AG08395 (cell line): ENCODE measurements around the gene ATP5F1D.

Experiments
- DNase-seq: peaks from one replicate; pipeline ENCODE4 v3.0.0; 2012; ENCODE audit warnings: mixed read lengths, low spot score

The ATP5F1D gene

DNA sequence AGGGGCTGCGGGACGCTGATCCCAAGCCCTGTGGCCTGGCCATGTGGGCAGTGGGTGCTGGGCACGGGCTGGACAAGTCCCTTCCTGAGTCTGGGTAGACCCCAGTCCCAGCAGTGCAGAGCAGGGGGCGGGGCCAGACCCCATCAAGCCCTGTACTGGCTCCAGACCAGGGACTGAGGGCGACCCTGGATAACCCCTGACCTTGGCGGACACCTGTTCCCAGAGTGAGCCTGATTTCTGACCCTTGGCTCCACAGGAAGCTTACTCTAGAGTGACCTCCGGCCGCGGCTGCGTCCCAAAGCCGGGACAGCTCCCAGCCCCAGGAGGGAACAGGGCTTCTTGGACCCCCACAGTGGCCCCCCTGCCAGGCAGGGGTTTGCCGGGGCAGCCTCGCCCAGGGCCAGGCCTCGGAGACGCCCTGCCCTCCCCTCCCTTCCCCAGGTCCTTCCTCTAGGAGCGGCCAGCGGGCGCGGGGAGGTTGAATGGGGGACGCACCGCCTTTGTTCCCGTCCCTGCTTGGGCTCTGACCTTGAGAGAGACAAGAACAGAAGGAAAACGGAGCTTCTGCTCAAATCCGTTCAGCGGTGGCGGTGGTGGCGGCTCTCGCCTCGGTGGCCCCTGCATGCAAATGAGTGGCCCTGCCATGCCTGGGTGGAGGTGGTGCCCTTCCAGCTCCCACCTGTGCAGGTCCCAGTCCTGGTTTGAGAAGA is 41.8 kb downstream of the ATP5F1D start:
- no peak for DNase-seq

DNA sequence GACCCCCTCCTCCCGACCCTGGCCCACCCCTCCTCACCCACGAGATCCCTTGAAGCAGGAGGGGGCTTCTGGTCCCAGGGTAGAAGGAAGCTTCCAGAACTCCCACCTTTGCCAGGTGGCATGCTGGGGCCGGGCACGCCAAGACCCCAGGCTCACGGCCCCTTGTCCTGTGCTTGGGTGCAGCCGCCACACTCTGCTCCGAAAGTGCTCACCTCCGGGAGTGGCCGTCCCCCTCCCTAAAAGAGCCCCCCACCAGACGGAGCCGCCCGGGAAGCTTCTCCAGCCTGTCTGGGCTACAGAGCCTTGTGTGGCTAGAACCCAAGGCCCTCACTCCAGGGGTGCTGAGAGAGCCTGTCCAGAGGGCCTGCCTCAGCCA is 42.4 kb downstream of the ATP5F1D start:
- DNase-seq = no peak

DNA sequence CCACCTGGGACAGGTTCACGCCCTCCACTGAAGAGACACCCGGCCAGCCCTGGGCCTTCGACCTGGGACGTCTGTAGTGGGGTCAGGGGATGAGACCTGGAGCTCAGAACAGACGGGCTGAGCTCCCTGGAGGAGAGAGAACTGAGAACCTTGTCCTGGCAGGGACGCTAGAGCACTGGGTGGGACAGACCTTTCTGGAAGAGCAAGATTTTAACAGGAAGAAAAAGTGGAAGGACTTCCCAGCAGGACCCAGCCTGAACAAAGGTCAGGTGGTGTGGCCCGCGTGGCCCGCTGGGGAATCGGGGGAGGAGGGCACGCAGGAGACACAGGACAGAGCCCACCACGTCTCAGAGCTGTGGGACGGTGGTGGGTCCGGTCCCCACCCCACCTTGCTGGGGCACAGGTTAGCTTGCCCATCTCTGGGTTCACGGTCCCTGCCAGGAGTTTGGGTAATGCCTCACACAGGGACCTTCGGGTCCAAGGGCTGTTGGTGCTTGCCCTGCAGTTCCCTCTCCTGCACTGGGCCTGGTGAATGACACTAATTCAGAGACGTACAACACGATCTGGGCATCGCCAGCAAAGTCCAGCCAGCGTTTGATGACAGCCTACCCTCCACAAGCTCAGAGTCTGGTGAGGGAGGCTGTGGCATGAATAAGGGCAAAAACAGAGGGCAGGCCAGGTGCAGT is 42.9 kb downstream of the ATP5F1D start:
- no peak for DNase-seq

DNA sequence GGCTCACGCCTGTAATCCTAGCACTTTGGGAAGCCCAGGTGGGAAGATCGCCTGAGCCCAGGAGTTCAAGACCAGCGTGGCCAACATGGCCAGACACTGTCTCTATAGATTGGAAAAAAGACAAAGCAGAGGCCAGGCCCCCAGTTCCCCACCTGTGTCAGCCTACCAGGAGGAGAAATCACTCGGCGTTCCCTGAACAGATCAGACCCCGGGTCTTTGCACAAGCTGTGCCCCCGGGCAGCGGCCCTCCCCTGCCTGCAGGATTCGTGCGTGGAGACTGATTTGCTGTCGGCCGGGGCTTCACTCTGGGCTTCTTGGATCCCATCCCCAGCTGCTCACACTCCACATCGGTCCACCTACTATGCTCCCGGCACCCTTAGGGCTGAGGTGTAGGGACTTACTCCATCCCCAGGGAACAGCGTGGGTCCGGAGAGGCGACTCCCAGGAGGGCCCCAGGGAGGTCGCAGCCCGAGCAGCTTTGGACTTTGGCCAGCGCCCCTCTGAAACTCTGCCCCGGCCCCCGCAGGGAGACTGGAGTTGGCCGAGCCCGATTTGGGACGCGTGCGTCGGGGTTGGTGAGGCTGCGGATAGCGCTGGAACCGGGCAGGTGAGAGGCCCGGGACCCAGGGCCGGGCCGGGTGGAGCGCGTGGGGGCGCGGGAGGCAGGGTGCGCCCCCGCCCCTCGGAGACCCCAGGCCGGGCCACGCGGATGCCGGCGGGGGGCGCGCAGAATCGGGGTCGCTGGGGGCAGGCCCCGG is 43.6 kb downstream of the ATP5F1D start:
- no peak for DNase-seq

DNA sequence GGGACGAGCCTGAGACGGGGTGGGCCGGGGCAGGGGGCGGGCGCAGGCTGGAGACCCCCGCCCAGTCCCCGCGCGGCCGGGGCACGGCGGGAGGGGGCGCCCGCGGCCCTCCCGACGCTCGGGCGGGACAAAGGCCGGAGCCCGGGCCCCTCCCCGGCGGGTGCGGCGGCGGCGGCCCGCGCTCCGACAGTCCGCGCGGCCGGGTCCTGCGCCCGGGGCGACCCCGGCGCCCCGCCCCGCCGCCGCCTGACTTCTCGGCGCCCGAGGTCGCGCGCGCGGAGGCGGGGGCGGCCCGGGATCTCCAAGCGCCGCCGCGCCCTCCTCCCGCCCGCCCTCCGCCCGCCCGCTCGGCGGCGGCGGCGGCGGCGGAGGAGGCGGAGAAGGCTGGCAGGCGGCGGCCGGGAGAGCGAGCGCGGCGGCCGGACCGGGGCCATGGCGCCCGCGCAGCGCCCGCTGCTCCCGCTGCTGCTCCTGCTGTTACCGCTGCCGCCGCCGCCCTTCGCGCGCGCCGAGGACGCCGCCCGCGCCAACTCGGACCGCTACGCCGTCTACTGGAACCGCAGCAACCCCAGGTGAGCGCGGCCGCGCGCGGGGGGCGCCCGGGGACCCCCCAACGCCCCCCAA is 44.3 kb downstream of the ATP5F1D start, which contains the start of gene EFNA2:
EFNA2 (plus strand) TSS at position 137 of the 624 bp plus-strand sequence; CDS start at position 433, 296 bp downstream.
- no peak for DNase-seq

DNA sequence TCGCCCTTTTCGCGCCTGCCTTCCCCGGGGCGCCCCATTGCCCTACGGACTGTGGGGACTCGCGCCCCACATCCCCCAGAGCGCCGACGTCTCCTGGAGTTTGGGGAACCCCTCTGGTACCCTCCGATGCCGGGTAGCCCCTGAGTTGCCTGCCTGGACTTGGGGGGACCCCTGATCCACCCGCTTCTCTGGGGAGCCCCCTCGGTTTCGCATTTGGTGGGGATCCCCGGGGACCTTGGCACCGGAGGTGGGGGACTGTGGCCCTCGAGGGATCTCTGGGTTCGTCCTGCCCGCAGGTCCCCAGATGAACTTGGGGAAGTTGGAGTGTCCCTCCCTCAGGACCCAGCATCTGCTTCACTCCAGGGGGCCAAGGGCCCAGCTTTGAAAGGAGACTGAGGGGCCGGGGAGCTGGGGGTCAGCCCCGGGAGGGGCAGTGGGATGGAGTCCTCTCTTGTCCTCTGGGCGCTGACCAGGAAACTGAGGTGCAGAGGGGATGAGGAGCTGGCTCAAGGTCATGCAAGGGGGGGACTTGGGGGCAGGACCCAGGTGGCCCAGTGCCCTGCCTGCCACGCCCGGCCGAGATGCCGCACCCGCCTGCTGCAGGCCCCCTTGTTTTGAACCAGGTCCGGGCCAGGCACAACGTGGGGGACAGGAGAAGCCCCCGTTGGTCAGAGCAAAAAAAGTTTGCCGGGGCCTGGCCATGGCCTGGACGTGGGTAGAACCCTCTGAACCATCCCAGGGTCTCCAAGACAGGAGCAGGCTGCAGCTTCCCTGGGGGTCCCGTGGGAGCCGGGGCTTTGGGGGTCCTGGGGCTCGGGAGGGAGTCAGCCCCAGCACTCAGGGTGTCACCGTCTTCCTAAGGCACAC is 45.2 kb downstream of the ATP5F1D start:
- no peak for DNase-seq

DNA sequence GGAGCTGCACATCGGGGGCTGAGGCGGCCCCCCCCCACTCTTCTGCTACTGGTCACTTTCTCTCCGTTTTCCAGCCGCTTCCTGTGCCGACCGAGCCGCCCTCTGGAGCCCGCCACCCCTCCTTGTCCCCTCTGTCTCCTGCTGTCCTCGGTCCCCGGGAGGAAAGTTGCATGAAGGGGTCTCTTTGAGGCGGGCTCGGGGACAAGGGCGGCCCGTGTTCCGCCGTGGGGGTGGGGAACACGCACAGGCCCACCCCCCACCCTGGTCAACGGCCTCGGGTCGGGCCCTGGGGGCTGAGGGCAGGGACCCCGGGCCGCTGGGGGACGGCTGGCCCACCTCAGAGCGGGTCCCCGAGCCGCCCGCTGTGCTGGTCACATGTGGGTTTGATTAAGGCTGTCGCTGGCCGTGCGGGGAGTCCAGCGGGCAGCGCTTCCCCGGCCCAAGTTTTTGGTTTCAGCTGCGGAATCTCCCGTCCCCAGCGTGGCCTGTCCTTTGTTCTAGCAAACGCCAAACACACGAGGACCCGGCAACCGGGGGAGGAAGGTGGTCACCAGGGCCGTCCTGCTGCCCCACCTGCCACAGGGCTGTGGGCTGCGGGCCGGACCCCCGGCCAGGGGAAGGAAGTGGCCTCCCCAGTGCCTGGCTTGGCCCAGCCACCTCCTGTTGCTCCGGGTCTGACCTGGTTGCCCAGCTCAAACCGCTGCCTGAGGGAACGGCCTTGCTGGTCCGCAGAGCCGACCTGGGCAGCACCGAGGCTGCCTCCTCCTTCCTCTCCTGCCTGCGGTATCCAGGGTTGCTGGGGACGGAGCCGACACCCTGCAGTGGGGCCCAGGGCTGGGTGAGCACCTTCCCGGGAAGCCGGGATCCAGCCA is 46.0 kb downstream of the ATP5F1D start:
- DNase-seq = peak; percentile 50

DNA sequence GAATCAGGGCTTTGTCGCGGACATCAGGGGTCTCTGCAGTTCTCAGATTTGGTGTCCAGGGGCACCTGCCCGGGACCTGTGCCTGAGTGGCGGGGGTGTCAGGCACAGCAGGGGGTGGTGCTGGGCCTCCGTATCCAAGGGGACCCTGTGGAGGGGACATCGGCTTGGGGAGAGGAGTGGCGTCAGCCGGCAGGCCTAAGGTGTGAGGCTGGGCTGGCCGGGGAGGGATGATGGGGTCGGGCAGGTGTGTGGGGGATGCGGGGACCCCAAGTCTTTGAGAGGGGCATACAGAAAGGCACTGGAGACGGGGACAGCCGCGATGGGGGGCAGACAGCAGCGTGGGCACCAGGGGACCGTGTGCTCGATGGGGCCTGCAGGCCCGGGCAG is 46.7 kb downstream of the ATP5F1D start:
- DNase-seq = no peak

DNA sequence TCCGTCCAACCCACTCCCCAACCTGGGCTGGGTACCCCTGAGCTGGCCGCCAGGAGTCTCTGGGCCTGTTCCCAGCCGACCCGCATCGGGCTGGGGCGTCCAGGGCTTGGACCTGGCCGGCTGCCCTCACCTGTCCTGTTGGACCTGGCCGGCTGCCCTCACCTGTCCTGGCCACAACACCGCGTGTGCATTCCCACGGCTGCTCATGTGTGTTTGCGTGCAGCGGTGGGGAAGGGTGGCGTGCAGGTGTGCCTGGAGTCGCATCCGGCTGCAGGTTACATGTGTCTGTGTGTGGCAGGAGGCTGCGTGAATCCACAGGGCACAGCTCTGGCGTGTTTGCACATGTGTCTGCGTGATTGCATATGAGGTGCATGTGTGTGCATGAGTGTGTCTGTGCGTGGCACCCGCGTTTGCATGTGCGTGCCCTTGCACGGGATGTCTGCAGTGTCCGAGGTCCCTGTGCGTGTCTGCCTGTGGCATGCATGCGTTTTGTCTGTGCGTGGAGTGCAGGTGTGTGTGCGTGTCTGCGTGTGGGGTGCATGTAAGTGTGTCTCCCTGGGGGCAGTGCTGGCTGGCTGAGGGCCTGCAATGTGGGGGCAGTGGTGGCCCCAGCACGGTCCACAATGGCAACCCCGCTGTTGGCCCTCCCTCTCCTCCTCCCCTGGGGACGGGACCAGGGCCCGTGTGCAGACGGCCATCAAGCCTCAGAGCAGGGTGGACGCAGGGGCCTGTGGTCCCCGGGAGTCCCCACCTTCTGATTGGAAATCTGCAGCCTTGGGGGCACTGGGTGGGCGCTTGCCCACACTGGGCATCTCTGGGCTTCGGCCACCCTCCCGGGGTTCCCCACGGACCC is 47.5 kb downstream of the ATP5F1D start:
- DNase-seq = no peak

DNA sequence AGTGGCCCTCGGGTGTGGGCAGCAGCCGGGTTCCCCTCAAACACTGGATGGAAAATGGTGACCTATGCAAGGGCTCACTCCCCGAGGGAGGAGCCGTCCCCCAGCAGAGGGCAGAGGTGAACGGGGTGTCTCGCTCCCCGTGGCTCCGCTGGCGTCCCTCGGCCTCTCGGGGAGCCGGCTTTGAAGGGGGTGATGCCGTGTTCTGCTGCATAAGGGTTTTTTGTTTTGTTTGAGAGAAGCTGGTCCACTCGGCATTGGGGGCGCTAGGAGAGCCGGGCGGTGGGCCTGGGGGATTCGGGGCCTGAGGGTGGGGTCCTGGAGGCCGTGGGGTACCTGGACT is 48.1 kb downstream of the ATP5F1D start:
- DNase-seq = no peak

DNA sequence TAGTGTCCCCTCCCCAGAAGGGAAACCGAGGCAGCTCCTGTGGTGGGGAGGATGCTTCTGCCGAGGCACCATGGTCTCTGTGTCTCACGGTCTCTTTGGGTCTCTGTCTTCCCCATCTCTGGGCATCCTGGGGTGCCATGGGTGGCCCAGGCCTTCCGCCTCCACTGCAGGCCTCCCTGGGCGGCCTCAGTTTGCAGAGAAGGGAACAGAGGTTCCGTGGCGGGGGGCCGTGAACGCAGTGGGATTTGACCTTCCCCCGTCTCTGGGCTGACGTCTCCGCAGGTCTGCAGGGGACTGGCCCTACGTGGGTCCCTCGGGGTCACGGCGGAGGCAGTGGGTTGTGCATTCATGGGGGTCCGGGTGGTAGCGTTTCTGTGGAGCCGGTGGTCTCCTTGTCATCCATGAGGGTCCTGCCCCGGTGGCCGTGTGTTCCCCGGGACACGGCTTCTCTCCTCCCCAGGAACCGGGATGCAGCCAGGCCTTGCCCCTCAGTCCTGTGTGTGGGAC is 48.7 kb downstream of the ATP5F1D start:
- DNase-seq = no peak

DNA sequence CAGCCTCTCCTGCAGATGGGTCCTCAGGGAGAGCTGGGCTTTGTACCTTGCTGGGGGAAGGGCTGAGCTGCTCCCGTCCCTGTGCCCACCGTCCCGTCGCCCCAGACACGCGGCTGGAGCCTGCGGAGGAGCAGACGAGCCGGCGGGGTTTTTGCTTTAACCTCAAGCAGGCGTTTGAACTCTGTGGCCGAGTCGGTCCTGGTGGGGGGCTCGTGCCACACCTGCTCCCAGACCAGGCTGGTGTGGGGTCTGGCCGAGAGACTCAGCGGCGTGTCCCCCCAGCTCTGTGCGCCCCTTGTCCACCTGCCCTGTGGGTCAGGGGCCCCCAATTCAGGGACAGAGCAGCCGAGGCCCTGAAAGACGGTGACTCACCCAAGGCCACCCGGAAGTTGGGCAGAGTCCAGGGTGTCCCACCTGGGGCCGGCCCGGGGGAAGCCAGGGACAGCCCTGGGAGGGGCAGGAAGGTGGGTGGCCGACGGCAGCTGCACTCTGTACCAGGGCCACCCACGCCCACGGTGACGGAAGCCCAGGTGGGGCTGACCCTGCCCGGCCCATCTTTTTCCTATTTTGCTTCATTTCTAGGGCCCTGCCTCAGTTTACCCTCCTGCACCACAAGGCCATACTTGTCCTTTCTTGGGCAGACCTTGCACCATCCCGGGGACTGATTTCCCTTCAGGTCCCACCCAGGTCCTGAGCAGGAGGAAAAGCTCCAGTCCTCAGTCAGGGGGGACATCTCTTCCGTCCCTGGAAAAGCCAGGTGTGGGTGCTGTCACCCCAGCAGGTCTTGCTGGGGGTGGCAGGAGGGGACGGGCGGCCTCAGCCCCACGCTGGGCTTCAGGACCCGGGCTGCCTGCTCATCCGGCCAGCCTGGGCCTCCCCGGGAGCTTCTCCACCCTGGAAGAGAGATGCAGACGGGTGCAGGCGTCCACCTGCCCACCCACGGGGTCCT is 49.4 kb downstream of the ATP5F1D start:
- no peak for DNase-seq

DNA sequence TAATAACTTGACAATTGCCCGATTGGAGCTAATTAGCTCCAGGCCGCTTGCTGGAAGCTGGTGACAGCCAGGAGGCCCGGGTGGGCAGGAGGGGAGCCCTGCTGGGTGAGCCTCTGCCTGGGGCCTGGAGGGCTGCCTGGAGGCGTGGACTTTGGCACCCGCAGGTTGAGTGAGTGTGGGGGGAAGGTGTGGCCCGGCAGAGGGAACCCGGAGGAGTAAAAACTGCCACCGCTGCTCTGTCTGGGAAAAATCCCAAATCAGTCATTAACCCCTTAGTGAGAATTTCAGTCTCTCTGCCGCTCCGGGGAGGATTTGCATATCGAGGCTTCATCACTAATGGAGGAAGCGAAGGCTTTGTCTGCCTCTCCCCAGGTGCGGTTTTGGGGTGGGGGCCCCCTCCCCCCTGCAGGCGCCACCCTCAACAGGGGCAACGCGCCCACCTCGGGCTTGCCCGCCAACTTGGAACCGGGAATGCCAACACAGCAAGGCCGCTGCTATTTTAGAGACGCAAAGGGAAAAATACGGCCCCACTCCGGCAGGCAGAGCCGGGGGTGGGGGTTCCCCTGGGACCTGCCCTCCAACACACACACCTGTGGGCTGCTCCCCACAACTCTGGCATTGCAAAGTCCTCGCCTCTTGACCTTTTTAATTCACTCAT is 50.3 kb downstream of the ATP5F1D start:
- DNase-seq = no peak

DNA sequence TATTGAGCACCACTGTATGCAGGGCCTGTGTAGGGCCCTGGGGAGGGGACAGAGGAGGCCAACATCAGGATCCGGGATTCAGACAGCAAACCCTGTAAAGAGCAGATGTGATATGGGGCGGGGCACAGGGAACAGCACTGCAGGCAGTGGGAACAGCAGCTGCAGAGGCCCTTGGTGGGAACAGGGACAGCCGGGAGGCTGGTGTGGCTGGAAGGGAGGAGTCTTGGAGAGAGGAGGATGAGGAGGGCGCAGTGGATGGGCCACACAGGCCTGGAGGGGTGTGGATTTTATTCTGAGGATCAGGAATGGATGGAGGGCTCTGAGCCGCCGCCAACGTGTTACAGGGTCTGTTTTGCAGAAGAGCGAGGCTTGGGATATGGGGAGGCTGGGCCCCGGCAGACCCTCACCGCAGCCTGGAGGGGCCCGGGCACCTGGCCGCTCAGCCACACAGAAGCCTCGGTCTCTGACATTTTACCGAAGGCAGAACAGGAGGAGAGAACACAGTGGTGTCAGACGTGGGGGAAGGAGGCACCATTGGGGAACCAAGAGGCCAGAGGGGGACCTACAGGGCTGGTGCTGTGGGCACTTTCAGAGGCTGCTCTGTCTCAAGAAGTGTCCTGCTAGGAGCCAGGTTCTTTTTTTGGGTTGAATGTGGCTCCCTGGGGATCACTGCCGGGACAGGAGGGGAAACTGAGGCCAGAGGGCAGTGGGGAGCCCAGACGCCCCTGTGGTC is 51.0 kb downstream of the ATP5F1D start:
- no peak for DNase-seq

DNA sequence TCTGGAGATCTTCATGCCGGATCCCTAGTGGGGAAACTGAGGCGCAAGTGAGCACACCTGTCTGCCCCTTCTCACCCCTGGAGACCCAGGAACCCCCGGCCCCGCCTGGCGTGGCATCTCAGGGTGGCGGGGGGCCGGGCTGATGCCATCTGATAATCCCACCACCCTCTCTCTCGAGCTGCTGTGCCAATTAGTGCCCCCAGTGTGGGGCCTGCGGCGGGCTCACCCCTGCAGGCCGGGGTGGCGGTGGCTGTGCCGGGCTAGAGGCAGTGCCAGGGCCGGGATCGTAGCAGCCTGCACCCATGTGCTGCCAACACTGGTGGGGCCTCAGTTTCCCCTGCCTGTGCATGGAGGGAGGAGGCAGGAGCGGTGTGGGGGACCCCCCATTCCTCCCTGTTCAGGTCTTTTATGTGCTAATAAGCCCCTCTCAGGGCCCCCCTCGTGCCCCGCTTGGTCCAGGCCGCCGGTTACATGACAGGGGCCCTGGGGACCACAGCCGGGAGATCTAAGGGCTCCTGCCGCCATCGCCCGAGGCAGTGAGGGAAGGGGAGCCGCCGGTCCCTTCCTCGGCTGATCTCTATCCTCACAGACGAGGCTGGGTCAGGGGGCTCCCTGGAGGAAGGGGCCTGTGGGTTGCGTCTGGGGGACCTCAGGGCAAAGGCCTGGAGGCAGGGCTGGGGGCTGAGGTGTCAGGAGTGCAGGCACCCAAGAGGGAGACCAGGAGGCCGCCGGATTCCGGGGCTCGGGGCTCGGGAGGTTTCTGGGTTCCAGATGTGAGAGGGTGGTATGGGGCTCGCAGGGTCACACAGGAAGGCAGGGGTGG is 52.4 kb downstream of the ATP5F1D start:
- DNase-seq = no peak
